Activated CD4-positive, alpha-beta T cell treated with anti-CD3 and anti-CD28 coated beads for 36 hours (primary cell): ENCODE data around the gene JAKMIP2. TPM values are rescaled to one million over a fixed set of nuclear protein-coding genes. Genes with fewer than 3 reads are reported as not detected.

Source experiments
- ATAC-seq: fragments of 200-7000 bp; cut with Tn5 transposase; one replicate; pipeline ENCODE4 v1.10.0; 2021; ENCODE audit warnings: mild to moderate bottlenecking, moderate library complexity
- CTCF ChIA-PET: fragments of 350-600 bp; sonication (Branson Sonifier 250); formaldehyde crosslinking; loops from one replicate; lab custom pipeline; 2021; ENCODE audit warnings: antibody characterized with exemption; lab: Charles Lee
- POLR2A ChIA-PET: fragments of 350-600 bp; sonication (Branson Sonifier 250); formaldehyde crosslinking; loops from one replicate; lab custom pipeline; 2021; ENCODE audit warnings: antibody characterized with exemption, inconsistent platforms; lab: Charles Lee
- DNase-seq: peaks from one replicate; pipeline ENCODE4 v3.0.0-alpha.2; 2020
- H3K27ac Mint-ChIP-seq: one replicate; pipeline ENCODE4 v1.8.0; 2021; ENCODE audit warnings: mixed read lengths
- H3K27me3 Mint-ChIP-seq: one replicate; pipeline ENCODE4 v1.8.0; 2021; ENCODE audit warnings: mixed read lengths
- H3K36me3 Mint-ChIP-seq: one replicate; pipeline ENCODE4 v1.8.0; 2021; ENCODE audit warnings: low read depth, mixed read lengths
- H3K4me1 Mint-ChIP-seq: one replicate; pipeline ENCODE4 v1.8.0; 2021; ENCODE audit warnings: mixed read lengths
- H3K4me3 Mint-ChIP-seq: one replicate; pipeline ENCODE4 v1.8.0; 2021; ENCODE audit warnings: mild to moderate bottlenecking, moderate library complexity, mixed read lengths
- H3K9me3 Mint-ChIP-seq: one replicate; pipeline ENCODE4 v1.8.0; 2021; ENCODE audit warnings: low read depth, mixed read lengths
- intact Hi-C, 2 experiments: fragments of 100-400 bp; cut with DNase I in 1 of 2; cut with micrococcal nuclease in 1 of 2; formaldehyde crosslinking; loops; one replicate each; pipeline versions ENCODE4 v1.14.2 to v1.15.1; 2022 to 2024; cut with DNase I, micrococcal nuclease
- total RNA-seq, 2 experiments: library from RNA; stranded (reverse); gene quantifications; one replicate each; pipeline ENCODE4 v1.2.3, GENCODE V29; 2021

Gene JAKMIP2
- total RNA-seq, 2 experiments from 2014 or later: 3.4 to 3.9 TPM

DNA sequence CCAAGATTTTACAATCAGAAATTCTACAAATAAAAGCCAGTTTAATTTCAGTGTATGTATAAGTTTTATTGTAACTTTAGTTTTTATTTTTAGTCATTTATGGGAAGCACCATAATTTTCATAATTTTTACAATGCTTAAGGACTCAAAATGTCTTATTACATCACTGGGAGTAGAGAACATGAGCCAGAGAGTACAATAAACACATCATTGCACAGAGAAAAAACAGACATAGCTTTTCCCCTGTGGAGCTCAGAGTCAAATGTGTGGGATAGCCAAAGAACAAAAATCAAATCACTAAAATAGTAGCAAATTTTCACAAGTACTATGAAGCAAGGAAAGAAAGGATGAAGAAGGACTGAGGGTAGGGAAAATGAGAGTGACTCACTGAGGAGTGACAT is 5.5 kb upstream of the JAKMIP2 start:
- ATAC-seq: no peak
- intact Hi-C loops: no loop called here
- POLR2A ChIA-PET: no interaction called here

GRCh38 chr5:147786142-147786541 is 3.6 kb upstream of the JAKMIP2 start:
- Mint-ChIP-seq H3K4me1 (peaks cover 14% of the 10 kb centered on the region), H3K36me3 (no peaks in the 10 kb centered on the region), H3K9me3 (no peaks in the 10 kb centered on the region), H3K4me3 (no peak overlapping the region), H3K27me3 (no peaks in the 10 kb centered on the region), H3K27ac (no peak overlapping the region)
- DNase-seq: no peak
- ATAC-seq: no peak
- POLR2A ChIA-PET: no interaction called here
- CTCF ChIA-PET: no interaction called here
- intact Hi-C loops: no loop called here

More for the DNA sequence above, 5.5 kb upstream of the JAKMIP2 start:
- H3K4me1 Mint-ChIP-seq: peaks cover 3% of the 10 kb centered on the region
- no peak overlapping the region for H3K27ac Mint-ChIP-seq
- no peak overlapping the region for H3K4me3 Mint-ChIP-seq
- no peaks in the 10 kb centered on the region for H3K9me3 Mint-ChIP-seq
- no peaks in the 10 kb centered on the region for H3K27me3 Mint-ChIP-seq
- no peaks in the 10 kb centered on the region for H3K36me3 Mint-ChIP-seq
- CTCF ChIA-PET: interaction anchor here (0.6 to 1.3 kb wide), 2 partner anchors 31 to 919 kb away, joined by 3 read pairs; no protein-coding TSS in a partner anchor
- DNase-seq: no peak

GRCh38 chr5:147784146-147784987 is 1.8 kb upstream of the JAKMIP2 start:
- POLR2A ChIA-PET: no interaction called here
- Mint-ChIP-seq H3K9me3 (no peaks in the 10 kb centered on the region), H3K4me3 (no peak overlapping the region), H3K4me1 (peaks cover 17% of the 10 kb centered on the region), H3K27me3 (no peaks in the 10 kb centered on the region), H3K36me3 (no peaks in the 10 kb centered on the region), H3K27ac (no peak overlapping the region)
- DNase-seq (no peak), ATAC-seq (no peak)
- intact Hi-C loops: no loop called here
- CTCF ChIA-PET: no interaction called here

DNA sequence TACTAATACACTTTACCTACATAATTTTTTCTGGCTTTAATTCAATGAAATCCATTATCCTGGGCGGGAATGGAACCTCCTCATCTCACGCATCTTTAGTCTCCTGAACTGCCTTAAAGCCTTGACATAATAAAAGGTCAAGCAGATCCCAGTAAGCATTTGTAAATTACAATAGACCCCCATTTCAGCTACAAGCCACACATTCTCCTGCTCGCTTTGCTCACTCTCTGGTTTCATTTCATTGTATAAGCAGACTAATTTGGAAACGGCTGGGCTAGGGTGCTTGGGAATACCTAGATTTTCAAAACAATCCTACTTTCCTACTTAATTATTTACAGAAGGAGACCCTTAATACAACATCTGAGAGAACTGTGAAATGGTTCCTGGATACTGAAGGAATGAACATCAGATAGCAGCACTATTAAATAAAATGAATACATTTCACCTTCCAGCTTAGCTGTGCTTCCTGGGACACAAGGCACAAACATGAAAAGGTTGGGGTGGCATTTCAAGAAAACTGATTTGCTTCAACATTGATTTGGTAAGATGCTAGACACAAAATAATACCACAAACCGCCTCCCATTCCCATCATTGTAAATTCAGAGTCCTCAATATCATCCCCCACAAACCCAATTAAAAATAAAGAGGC is 1.5 kb downstream of the JAKMIP2 start:
- ATAC-seq (no peak), DNase-seq (no peak)
- Mint-ChIP-seq H3K27ac (peak overlapping the region; percentile 40), H3K4me3 (peak overlapping the region; percentile 55), H3K27me3 (no peaks in the 10 kb centered on the region), H3K4me1 (peaks cover 14% of the 10 kb centered on the region), H3K9me3 (peaks cover 2% of the 10 kb centered on the region), H3K36me3 (peaks cover 4% of the 10 kb centered on the region)
- intact Hi-C loops: no loop called here
- ChIA-PET POLR2A (no interaction called here), CTCF (interaction anchor here (0.6 to 1.4 kb wide), 3 partner anchors 14 to 119 kb away, joined by 3 to 4 read pairs (median 3); no protein-coding TSS in a partner anchor)

DNA sequence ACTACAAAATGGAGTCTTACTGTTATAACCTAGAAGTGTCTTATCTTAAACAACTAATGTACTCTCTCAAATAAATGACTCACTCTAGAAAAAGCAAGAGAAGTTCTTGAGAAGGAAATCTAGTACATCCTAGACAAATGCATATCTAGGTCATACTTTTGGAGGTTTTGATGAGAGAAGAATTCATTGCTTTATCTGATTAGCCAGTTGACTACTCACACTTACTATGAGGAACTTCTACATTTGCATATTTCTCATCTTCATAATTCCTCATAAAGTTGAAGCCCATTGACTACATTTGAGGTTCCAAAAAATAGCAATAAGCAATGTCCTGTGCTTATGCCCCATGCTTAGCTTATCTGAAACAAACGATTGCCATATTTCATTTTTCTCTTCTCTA is 2.8 kb downstream of the JAKMIP2 start:
- no peak for ATAC-seq
- DNase-seq: no peak
- peaks cover 14% of the 10 kb centered on the region for H3K4me1 Mint-ChIP-seq
- ChIA-PET CTCF (interaction anchor here (0.6 to 1.4 kb wide), 2 partner anchors 13 to 152 kb away, joined by 3 to 4 read pairs; no protein-coding TSS in a partner anchor), POLR2A (no interaction called here)
- intact Hi-C loops: no loop called here
- H3K36me3 Mint-ChIP-seq: peaks cover 4% of the 10 kb centered on the region
- H3K9me3 Mint-ChIP-seq: peaks cover 2% of the 10 kb centered on the region
- H3K4me3 Mint-ChIP-seq: no peak overlapping the region
- H3K27me3 Mint-ChIP-seq: no peaks in the 10 kb centered on the region
- no peak overlapping the region for H3K27ac Mint-ChIP-seq

GRCh38 chr5:147776989-147777388 is 5.5 kb downstream of the JAKMIP2 start:
- ChIA-PET POLR2A (no interaction called here), CTCF (no interaction called here)
- intact Hi-C loops: no loop called here
- no peak for ATAC-seq
- no peak for DNase-seq
- H3K4me1 Mint-ChIP-seq: peaks cover 9% of the 10 kb centered on the region
- peaks cover 4% of the 10 kb centered on the region for H3K36me3 Mint-ChIP-seq
- peaks cover 2% of the 10 kb centered on the region for H3K9me3 Mint-ChIP-seq
- H3K4me3 Mint-ChIP-seq: no peak overlapping the region
- no peaks in the 10 kb centered on the region for H3K27me3 Mint-ChIP-seq
- H3K27ac Mint-ChIP-seq: no peak overlapping the region

- POLR2A ChIA-PET: no interaction called here
- peaks cover 2% of the 10 kb centered on the region for H3K9me3 Mint-ChIP-seq
- H3K4me3 Mint-ChIP-seq: no peak overlapping the region
- H3K36me3 Mint-ChIP-seq: peaks cover 4% of the 10 kb centered on the region
- no peaks in the 10 kb centered on the region for H3K4me1 Mint-ChIP-seq
- no peak for DNase-seq
- no peak for ATAC-seq
- CTCF ChIA-PET: interaction anchor here (1.0 kb wide), 1 partner anchor 144 kb away, joined by 3 read pairs; no protein-coding TSS in a partner anchor
- no peaks in the 10 kb centered on the region for H3K27me3 Mint-ChIP-seq
- intact Hi-C loops: no loop called here
- H3K27ac Mint-ChIP-seq: no peak overlapping the region
Measured at GRCh38 chr5:147773587-147773986, 8.9 kb downstream of the JAKMIP2 start.

DNA sequence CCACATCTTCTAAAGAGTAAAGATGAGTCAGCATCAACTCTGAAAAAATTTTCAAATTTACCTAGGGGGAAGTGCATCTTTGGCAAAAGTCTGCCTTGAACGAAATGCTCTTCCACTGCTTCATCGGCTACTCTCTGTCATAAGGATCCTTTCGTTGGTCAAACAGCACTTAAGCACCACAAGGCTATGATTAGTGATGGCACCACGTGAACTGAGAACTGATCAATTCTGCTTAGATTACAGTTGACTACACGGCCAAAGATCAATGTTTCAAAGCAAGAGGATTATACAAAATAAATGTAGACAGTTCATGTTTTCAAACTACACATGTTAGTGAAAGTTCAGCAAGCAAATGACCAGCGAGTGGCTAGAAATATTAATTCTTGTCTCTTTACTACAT is 9.4 kb downstream of the JAKMIP2 start:
- no peak overlapping the region for H3K4me3 Mint-ChIP-seq
- POLR2A ChIA-PET: no interaction called here
- H3K36me3 Mint-ChIP-seq: peaks cover 4% of the 10 kb centered on the region
- no peaks in the 10 kb centered on the region for H3K27me3 Mint-ChIP-seq
- peaks cover 2% of the 10 kb centered on the region for H3K9me3 Mint-ChIP-seq
- no peak overlapping the region for H3K27ac Mint-ChIP-seq
- ATAC-seq (no peak), DNase-seq (no peak)
- H3K4me1 Mint-ChIP-seq: no peaks in the 10 kb centered on the region
- intact Hi-C loops: no loop called here
- CTCF ChIA-PET: no interaction called here

DNA sequence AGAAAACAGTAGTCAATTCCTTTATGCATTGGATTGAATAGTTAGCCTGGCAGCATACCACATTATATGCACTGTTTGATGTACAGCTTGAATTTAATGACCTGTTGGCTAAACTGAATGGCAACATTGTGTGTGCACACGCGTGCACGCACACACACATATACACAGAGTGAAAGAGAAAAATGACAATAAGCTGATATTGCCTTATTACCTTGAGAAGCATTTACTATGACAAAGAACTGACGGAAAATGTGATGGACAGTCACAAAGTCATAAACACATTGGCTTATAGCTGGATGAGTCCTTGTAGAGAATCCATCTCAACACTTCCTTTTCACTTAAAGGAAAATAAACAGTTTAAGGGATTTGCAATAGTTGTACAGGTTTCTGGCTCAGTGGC is 15.5 kb downstream of the JAKMIP2 start:
- CTCF ChIA-PET: interaction anchor here (1.6 kb wide), 2 partner anchors 9 to 13 kb away, joined by 4 to 5 read pairs; no protein-coding TSS in a partner anchor
- POLR2A ChIA-PET: no interaction called here
- Mint-ChIP-seq H3K27ac (no peak overlapping the region), H3K9me3 (no peaks in the 10 kb centered on the region), H3K4me3 (no peak overlapping the region), H3K27me3 (no peaks in the 10 kb centered on the region), H3K4me1 (no peaks in the 10 kb centered on the region), H3K36me3 (no peaks in the 10 kb centered on the region)
- ATAC-seq: no peak
- no peak for DNase-seq
- intact Hi-C loops: no loop called here

DNA sequence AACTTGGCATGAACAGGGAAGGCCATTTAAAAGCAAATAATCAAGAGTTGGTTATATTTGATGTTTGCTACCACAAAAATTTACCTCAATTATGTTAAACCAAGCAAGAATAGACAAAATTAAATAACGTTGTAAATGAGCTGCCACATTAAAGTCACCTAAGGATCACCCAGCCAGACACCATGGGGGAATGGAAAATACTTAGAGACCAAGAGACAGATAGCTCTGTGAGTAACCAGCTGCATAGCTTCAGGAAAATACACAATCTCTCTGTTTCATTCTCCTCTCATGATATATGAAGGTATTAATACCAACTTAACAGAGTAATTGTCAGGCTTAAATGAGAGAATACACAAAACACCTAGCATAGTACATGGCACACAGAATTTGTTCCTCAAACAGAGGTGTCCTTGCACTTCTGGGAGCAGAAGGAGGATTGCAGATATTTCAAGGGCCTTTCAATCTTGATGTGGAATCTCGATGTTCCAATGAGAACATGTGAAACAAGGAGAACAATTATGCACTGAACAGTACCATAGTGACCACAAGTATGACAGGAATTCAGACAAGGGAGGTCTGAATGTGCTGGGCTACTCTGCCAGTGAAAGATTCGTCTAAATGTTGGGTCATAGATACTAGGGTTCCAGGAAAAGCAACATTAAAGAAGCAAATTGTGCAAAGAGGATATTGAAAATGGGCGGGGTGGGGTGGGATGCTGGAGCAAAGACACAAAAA is 18.6 kb downstream of the JAKMIP2 start:
- Mint-ChIP-seq H3K4me3 (no peak overlapping the region), H3K4me1 (no peaks in the 10 kb centered on the region), H3K36me3 (no peaks in the 10 kb centered on the region), H3K27ac (no peak overlapping the region), H3K27me3 (no peaks in the 10 kb centered on the region), H3K9me3 (no peaks in the 10 kb centered on the region)
- intact Hi-C loops: no loop called here
- POLR2A ChIA-PET: no interaction called here
- CTCF ChIA-PET: no interaction called here
- ATAC-seq (no peak), DNase-seq (no peak)

DNA sequence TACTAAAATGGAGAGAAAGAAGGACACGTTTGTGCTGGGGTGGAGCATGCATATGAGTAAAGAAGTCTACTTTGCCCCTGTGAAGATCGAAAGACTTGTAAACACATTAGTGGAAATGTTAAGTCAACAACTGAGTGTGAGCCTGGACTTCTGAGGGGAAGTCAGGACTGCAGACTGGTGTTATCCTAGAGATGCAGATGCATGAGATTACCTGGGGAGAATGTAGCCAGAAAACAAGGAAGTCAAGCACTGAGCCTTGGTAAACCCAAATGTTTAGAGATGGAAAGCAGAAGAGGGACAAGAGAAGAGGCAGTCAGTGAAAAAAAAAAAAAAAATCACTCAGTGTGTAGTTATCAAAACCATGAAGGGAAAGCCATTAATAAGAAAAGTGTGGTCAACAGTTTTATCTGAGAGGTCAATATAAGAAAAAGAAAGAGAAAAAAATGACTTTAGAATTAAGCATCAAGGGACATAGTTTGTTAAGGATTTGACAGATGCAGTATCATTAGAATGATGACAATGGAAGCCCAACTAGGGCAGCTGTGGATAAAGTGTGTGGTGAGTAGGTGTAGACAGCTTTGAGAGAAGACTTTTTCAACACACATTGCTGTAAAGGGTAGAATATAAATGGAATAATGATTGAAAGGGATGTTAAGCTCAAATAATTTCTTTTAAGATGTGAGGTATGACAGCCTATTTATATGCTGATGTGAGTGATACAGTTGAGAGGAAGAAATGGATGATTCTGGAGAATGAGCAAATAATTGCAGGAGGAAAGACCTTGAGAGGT is 22.2 kb downstream of the JAKMIP2 start:
- Mint-ChIP-seq H3K4me1 (no peaks in the 10 kb centered on the region), H3K4me3 (no peak overlapping the region), H3K27ac (no peak overlapping the region), H3K9me3 (no peaks in the 10 kb centered on the region), H3K27me3 (no peaks in the 10 kb centered on the region), H3K36me3 (no peaks in the 10 kb centered on the region)
- ChIA-PET POLR2A (no interaction called here), CTCF (interaction anchor here (0.6 kb wide), 2 partner anchors 44 to 127 kb away, joined by 3 to 4 read pairs; no protein-coding TSS in a partner anchor)
- DNase-seq: no peak
- no peak for ATAC-seq
- intact Hi-C loops: no loop called here
